Measurements from ENCODE around the gene FAM53A.
"Not testable (repeated sequence)": the region's sequence is repeated elsewhere in the genome, so short reads cannot be mapped to it uniquely, and the experiment has no call there.

Gene FAM53A

GRCh38 chr4:1684506-1685234, 557 bp upstream of the FAM53A start:
- no peak for DNase-seq

GRCh38 chr4:1683261-1683735, 815 bp downstream of the FAM53A start:
- DNase-seq: peak; percentile 2

GRCh38 chr4:1682860-1683259, 1.3 kb downstream of the FAM53A start:
- DNase-seq: no peak

- DNase-seq: no peak
These were observed 5.9 kb downstream of the FAM53A start for GRCh38 chr4:1678244-1678643.

- DNase-seq: no peak
These were observed 7.2 kb downstream of the FAM53A start for GRCh38 chr4:1676605-1677525.

- no peak for DNase-seq
These were observed 8.3 kb downstream of the FAM53A start for GRCh38 chr4:1675802-1676137.

- no peak for DNase-seq
These were observed 8.8 kb downstream of the FAM53A start for GRCh38 chr4:1675136-1675801.

- DNase-seq: no peak
These were observed 9.4 kb downstream of the FAM53A start for GRCh38 chr4:1674682-1675081.

GRCh38 chr4:1673671-1674070, 10.4 kb downstream of the FAM53A start:
- no peak for DNase-seq

GRCh38 chr4:1671011-1671410, 13.1 kb downstream of the FAM53A start:
- DNase-seq: not testable (repeated sequence)

GRCh38 chr4:1670279-1670678, 13.8 kb downstream of the FAM53A start:
- DNase-seq: no peak

GRCh38 chr4:1669850-1670249, 14.3 kb downstream of the FAM53A start:
- no peak for DNase-seq

- no peak for DNase-seq
These were observed 14.8 kb downstream of the FAM53A start for GRCh38 chr4:1669270-1669669.

- DNase-seq: no peak
These were observed 15.6 kb downstream of the FAM53A start for GRCh38 chr4:1668488-1668840.

GRCh38 chr4:1667273-1667672, 16.8 kb downstream of the FAM53A start:
- no peak for DNase-seq

- DNase-seq: no peak
These were observed 17.7 kb downstream of the FAM53A start for GRCh38 chr4:1666391-1666790.

GRCh38 chr4:1664141-1664540, 20.0 kb downstream of the FAM53A start:
- no peak for DNase-seq

GRCh38 chr4:1663549-1663948, 20.6 kb downstream of the FAM53A start:
- no peak for DNase-seq

- DNase-seq: no peak
These were observed 22.4 kb downstream of the FAM53A start for GRCh38 chr4:1661695-1662094.

GRCh38 chr4:1660948-1661677, 23.0 kb downstream of the FAM53A start:
- DNase-seq: no peak

- no peak for DNase-seq
These were observed 24.7 kb downstream of the FAM53A start for GRCh38 chr4:1659104-1660043.

GRCh38 chr4:1658581-1658980, 25.5 kb downstream of the FAM53A start:
- no peak for DNase-seq

All from CD4-positive, alpha-beta T cell treated with Interleukin-21 for 1 hour (primary cell).